ENCODE results near the gene MAP2K3.
"Not testable (repeated sequence)": the region's sequence is repeated elsewhere in the genome, so short reads cannot be mapped to it uniquely, and the experiment has no call there.

DNA sequence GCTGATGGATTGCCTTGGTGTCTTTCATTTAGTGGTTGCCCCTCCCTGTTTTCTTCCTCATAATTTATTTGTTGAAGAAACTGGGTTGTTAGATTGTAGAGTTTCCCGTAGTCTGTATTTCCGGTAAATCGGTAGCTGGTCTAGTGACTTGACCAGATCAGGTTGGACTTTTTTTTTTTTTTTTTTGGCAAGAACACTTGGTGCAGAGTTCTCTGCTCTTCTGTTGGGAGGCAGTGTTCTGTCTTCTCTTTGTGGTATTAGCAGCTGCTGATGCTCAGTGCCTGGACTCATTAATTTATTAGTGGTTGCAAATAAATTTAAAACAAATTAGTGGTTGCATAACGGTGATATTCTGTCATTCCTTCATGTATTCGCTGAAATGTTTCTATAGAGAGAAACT, 40.2 kb downstream of the MAP2K3 start:
- TF ChIP-seq, protein P1, sequence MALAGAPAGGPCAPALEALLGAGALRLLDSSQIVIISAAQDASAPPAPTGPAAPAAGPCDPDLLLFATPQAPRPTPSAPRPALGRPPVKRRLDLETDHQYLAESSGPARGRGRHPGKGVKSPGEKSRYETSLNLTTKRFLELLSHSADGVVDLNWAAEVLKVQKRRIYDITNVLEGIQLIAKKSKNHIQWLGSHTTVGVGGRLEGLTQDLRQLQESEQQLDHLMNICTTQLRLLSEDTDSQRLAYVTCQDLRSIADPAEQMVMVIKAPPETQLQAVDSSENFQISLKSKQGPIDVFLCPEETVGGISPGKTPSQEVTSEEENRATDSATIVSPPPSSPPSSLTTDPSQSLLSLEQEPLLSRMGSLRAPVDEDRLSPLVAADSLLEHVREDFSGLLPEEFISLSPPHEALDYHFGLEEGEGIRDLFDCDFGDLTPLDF (CRISPR knock-in tag; IDR thresholded peaks at IDR 0.05) = not testable (repeated sequence)
- TF ChIP-seq NR3C1 (CRISPR knock-in tag; conservative IDR thresholded peaks at IDR 0.05; ENCODE audit: low read depth) = not testable (repeated sequence)
- TF ChIP-seq, protein P2, sequence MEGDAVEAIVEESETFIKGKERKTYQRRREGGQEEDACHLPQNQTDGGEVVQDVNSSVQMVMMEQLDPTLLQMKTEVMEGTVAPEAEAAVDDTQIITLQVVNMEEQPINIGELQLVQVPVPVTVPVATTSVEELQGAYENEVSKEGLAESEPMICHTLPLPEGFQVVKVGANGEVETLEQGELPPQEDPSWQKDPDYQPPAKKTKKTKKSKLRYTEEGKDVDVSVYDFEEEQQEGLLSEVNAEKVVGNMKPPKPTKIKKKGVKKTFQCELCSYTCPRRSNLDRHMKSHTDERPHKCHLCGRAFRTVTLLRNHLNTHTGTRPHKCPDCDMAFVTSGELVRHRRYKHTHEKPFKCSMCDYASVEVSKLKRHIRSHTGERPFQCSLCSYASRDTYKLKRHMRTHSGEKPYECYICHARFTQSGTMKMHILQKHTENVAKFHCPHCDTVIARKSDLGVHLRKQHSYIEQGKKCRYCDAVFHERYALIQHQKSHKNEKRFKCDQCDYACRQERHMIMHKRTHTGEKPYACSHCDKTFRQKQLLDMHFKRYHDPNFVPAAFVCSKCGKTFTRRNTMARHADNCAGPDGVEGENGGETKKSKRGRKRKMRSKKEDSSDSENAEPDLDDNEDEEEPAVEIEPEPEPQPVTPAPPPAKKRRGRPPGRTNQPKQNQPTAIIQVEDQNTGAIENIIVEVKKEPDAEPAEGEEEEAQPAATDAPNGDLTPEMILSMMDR (IDR thresholded peaks at IDR 0.05) = not testable (repeated sequence)
- TF ChIP-seq, protein P3, sequence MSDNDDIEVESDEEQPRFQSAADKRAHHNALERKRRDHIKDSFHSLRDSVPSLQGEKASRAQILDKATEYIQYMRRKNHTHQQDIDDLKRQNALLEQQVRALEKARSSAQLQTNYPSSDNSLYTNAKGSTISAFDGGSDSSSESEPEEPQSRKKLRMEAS (CRISPR knock-in tag; IDR thresholded peaks at IDR 0.05) = not testable (repeated sequence)
- TF ChIP-seq, protein P4, sequence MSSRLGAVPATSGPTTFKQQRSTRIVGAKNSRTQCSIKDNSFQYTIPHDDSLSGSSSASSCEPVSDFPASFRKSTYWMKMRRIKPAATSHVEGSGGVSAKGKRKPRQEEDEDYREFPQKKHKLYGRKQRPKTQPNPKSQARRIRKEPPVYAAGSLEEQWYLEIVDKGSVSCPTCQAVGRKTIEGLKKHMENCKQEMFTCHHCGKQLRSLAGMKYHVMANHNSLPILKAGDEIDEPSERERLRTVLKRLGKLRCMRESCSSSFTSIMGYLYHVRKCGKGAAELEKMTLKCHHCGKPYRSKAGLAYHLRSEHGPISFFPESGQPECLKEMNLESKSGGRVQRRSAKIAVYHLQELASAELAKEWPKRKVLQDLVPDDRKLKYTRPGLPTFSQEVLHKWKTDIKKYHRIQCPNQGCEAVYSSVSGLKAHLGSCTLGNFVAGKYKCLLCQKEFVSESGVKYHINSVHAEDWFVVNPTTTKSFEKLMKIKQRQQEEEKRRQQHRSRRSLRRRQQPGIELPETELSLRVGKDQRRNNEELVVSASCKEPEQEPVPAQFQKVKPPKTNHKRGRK (CRISPR knock-in tag; IDR thresholded peaks at IDR 0.05; ENCODE audit: borderline replicate concordance) = not testable (repeated sequence)

Data from WTC11 (cell line).